HFF-Myc (cell line): Measurements from ENCODE around the gene TANC1.

Experiments
- DNase-seq: peaks from one replicate; pipeline ENCODE4 v3.0.0-alpha.2; 2011; ENCODE audit warnings: low read depth; ENCODE audit errors: extremely low read depth
- H3K4me3 ChIP-seq: replicated peaks from 2 replicates; pipeline ENCODE4 v1.5.1; 2011; ENCODE audit warnings: low read depth, mild to moderate bottlenecking, control low read depth, low read length
- CTCF ChIP-seq: IDR thresholded peaks from 2 replicates; pipeline ENCODE4 v1.5.1; 2012; ENCODE audit warnings: mild to moderate bottlenecking, low read depth, low read length, control low read depth; ENCODE audit errors: missing control alignments

The TANC1 gene

GRCh38 chr2:159174759-159175158 lies 206.3 kb downstream of the TANC1 start:
- no peak for DNase-seq
- TF ChIP-seq CTCF: no peak
- no peak overlapping the region for H3K4me3 ChIP-seq

DNA sequence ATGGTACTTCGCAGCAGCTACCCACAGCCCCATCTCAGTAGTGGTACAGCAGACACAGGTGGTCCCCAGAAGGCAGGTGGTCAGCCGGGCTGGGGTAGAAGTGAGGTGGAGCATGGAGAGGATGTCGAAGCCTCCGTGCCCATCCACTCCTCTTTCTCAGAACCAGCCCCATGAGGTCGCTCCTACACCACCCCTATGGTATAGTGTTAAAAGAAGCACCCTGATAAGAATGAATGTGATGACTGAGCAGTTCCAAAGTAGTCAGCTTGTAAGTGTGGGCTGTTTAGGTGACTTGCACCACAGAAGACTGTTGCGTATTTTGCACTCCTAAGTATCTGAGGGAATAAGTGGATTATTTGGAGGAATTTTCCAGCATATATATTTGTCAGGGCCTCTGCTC lies 206.7 kb downstream of the TANC1 start:
- TF ChIP-seq CTCF: no peak
- no peak overlapping the region for H3K4me3 ChIP-seq
- DNase-seq: no peak

GRCh38 chr2:159175927-159176326 lies 207.5 kb downstream of the TANC1 start:
- no peak for DNase-seq
- TF ChIP-seq CTCF: no peak
- H3K4me3 ChIP-seq: no peak overlapping the region

- TF ChIP-seq CTCF: no peak
- no peak overlapping the region for H3K4me3 ChIP-seq
- DNase-seq: no peak
These were observed 208.1 kb downstream of the TANC1 start for GRCh38 chr2:159176555-159176954.

DNA sequence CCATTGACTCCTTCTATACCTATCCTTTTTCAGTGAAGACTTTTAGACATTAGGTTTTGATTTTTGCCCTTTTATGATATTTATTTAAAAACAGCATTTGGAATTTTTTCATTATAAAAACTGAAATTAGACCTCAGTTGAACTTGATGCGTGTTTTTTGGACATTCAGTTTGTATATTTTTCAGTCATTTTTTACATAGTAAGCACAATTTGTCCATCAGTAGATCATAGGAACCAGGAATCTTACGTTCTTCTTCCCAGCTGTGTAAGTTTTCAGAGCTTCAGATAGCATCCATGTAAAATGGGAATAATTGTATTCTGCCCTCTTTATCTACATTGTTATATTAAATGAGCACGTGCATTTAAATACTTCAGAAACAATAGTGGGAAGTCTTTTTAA lies 208.9 kb downstream of the TANC1 start:
- no peak overlapping the region for H3K4me3 ChIP-seq
- TF ChIP-seq CTCF: no peak
- DNase-seq: no peak

DNA sequence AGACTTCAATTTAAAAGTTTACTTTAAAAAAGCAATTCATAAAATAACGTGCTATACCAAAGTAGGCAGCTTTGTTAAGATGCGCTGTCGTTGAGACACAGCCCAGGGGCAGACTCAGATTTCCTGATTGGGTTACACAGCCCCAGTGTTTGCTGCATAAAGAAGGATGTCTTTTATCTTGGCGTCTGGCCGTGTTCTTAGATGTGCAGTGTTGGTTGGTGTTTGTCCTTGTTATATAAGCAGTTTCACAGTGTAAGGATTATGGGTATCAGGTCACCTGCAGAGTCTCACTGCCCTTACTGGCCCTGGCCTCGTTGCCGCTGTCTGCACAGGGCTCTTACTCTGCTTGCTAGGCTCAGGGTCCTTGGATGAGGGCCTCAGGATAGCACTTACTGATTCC lies 209.5 kb downstream of the TANC1 start:
- H3K4me3 ChIP-seq: no peak overlapping the region
- no peak for DNase-seq
- no peak for TF ChIP-seq CTCF

- TF ChIP-seq CTCF: no peak
- no peak overlapping the region for H3K4me3 ChIP-seq
- no peak for DNase-seq
These were observed 210.7 kb downstream of the TANC1 start for GRCh38 chr2:159179096-159179495.
